HG03175 (cell line): ENCODE results near the gene STRN3.
A peak's percentile ranks its signal among the peaks of the same experiment; 100 is the strongest.

Experiments used
- ATAC-seq: cut with Tn5 transposase; IDR thresholded peaks from one replicate; pipeline ENCODE4 v1.9.1; 2021; ENCODE audit warnings: mild to moderate bottlenecking, moderate library complexity; ENCODE audit not compliant: unreplicated experiment

The STRN3 gene

DNA sequence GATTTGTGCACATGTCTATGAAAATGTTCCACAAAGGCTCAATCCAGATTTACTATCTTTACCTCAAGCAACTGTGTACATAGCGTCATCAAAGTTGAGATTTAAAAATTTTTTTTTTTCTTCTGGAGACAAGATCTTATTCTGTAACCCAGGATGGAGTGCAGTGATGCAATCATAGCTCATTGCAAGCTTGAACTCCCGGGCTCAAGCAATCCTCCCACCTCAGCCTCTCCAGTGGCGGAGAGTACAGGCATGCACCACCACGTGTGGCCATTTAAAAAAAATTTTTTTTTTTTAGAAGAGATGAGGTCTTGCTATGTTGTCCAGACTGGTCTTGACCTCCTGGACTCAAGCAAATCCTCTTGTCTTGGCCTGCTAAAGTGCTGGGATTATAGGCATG, 149.5 kb downstream of the STRN3 start:
- no peak for ATAC-seq

DNA sequence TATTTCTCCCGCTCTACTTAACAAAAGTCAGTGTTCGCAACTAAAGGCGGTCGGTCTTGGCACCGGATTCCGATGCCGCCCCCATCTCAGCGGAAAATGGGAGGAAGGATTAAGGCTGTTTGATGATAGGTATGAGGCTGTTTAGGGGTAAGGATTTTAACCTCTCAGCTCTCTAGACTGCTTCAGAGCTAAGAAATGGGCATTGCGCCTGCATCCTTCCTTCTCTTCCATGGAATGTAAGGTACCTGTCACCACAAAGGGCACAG, 150.5 kb downstream of the STRN3 start:
- ATAC-seq = no peak

DNA sequence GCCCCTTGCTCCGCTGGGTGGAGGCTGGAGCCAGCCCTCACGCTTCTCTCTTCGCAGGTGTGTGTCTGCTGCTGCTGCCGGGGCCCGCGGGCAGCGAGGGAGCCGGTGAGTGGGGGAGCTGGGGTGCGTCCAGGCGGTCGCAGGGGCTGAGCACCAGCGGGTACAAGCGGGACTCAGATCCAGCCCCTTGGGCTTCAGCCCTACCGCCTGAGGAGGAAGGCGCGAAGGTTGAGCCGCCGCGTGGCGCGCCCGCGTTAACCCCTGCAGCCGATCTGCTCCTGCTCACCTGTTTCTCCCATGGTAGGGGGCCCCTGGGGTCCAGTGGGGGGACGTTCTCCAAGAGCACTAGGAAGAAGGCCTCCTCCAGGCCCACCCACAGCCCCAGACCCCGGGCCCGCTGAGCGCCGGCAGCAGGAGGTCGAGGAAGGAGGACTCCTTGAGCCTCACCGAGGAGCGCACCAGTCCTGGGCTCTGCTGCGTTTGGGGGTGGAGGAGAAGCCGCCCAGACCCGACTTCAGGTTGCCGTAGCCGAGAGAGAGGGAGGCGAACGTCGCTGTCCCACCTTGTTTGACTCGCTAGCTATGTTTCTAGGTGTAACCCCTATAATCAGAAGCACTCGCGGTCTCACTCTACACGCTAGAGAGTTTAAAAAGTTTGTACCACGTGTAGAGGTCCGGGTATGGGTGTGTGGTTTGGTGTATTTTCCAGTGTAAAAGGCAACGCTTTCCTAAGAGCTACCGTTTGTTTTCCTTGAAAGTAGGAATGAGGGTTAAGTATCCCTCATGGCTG, 151.0 kb downstream of the STRN3 start:
- ATAC-seq = peak; percentile 36

DNA sequence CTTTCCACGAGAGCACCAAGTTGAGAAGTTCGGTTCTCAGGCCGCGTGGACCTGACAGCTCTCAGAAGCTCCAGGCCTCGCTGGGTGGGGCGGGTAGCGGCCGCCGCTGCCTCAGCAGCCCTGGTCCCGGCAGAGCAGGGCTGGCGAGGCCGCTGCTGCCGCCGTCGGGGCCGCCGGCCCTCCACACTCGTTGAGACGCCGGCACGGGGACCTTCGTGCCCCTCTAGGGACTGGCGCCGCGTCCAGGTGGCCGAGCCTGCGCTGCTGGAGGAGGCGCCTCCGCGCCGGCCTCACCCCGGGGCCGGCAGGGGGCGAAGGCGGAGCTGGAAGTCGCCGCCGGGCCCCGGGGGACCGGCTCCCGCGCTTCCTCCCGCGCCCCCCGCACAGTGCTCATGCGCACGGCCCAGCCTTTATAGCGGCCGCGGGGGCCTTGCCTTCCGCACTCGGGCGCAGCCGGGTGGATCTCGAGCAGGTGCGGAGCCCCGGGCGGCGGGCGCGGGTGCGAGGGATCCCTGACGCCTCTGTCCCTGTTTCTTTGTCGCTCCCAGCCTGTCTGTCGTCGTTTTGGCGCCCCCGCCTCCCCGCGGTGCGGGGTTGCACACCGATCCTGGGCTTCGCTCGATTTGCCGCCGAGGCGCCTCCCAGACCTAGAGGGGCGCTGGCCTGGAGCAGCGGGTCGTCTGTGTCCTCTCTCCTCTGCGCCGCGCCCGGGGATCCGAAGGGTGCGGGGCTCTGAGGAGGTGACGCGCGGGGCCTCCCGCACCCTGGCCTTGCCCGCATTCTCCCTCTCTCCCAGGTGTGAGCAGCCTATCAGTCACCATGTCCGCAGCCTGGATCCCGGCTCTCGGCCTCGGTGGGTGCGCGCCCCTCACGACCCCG, 151.8 kb downstream of the STRN3 start, which contains the start of gene COCH:
TSS of gene COCH (plus strand) at position 440 of the 879 bp plus-strand sequence. CDS start at position 820, 380 bp downstream.
- ATAC-seq = peak; percentile 76

DNA sequence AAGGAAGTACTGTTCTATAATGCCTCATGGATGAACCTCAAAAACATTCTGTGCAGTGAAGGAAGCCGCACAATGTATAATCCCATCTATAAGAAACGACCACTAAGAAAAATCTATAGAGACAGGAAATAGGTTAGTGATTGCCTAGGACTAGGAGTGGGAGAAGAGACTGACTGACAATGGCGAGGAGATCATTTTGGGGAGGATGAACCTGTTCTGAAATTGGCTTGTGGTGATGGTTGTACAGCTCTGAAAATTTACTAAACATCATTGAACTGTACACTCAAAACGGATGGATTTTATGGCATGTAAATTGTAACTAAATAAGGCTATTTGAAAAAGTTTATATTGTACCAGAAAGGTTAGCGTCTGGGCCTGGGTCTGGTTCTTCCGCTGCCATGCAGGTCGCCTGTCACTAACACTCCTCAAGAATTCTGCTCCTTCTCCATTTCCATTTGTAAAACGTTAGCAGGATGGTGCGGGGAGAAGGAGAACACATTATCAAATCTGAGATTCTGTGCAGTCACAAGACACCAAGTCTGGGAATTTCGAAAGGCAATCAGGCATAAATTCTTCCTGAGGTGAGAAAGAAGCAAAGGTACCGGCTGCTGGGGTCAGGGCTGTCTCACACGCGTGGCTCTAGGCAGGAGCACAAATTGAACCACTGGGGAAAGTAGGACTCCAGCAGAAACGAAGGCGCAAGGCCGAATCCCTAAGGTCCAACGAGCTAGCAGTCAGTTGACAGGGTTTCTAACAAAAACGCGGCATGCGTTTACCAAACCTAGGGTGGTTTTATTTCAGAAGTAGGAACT, 152.7 kb downstream of the STRN3 start:
- ATAC-seq = no peak

DNA sequence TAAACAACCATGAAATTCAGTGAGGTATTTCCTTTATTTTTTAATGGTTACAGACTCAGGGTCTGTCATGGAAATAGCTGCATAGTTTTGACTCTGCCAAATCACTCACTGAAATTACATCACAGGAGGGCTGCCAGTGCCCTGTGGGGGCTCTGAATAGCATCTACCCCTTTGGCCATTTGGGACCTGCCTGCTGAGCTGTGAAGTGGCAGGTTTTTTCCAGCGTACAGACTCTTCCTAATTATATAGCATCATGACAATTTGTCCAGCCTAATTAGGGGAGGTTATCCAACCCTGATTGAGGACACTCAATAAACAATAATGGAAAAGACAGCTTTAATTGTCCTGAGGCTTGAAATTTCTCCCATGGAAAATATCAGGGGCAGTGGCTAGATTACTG, 153.6 kb downstream of the STRN3 start:
- no peak for ATAC-seq

DNA sequence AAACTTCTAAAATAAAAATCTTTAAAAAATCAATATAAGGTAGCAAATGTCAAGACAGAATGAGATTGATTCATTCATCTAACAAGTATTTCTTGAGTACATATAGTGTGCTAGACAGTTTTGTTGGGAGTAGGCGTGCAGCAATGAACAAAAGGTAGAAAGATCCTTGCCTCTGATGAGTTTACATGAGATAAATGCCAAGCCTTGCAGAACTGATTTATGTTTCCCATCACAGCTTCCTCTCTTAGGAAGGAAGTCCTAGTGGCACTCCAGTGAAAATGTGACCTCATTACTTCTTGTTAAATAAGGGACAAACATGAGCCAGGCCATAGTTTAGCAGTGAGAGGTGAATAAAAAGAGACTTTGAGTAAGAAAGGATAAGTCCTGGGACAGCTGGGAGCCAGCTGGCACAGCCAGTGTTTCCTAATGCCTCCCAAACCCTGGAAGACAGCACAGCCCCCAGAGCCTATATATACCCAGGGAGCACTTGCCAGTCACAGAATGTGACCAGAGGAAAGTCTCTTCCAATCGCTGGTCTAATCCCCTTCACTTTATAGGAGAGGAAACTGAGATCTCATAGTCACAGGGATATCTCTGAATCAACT, 156.5 kb downstream of the STRN3 start:
- ATAC-seq = no peak

DNA sequence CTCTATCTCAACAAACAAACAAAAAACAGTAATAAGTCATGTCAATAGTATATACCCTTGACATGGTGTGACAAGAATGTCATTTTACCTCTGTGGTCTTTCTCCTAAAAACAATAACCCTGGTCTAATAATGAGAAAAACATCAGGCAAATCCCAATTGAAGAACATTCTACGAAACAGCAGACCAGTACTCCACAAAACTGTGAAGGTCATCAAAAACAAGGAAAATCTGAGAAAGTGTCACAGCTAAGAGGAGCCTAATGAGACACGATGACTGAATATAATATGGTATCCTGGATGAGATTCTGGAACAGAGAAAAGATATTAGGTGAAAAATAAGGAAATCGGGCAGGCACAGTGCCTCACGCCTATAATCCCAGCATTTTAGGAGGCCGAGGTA, 157.4 kb downstream of the STRN3 start:
- no peak for ATAC-seq

DNA sequence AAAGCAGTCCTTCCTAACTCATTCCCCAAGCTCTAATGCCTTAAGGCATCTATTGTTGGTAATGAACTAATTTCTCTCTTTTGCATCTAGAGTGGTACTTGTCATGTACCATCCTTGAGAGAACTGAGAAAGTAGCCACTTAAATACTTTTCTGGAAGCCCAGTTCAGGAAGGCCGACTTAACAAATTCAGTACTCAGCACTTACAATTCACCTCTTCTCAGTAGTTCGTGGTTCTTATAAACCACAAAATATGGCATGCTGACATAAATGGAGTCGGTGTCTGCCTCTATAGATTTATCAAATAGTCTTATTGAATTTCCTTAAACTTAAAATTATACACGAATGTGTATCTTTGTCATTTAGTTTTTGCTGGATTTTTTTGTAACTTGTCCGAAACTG, 161.2 kb downstream of the STRN3 start:
- ATAC-seq = no peak

DNA sequence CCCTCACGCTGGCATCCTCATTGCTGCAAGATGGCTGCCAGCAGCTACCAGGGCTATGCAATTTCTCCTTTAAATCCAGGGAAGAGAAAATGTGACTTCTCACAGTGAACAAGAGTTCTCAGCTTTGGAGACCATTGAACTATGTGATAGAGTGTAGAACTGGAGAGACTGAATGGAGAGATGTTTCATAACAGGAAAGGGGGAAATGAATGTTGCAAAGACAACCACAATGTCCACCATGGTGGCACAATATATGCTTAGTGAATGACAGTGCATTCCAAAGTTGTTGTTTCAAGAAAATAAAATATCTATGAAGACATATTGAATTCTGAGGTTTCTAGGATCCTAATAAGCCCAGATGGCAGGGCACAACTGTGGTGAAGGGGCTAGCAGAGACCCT, 165.0 kb downstream of the STRN3 start:
- no peak for ATAC-seq

DNA sequence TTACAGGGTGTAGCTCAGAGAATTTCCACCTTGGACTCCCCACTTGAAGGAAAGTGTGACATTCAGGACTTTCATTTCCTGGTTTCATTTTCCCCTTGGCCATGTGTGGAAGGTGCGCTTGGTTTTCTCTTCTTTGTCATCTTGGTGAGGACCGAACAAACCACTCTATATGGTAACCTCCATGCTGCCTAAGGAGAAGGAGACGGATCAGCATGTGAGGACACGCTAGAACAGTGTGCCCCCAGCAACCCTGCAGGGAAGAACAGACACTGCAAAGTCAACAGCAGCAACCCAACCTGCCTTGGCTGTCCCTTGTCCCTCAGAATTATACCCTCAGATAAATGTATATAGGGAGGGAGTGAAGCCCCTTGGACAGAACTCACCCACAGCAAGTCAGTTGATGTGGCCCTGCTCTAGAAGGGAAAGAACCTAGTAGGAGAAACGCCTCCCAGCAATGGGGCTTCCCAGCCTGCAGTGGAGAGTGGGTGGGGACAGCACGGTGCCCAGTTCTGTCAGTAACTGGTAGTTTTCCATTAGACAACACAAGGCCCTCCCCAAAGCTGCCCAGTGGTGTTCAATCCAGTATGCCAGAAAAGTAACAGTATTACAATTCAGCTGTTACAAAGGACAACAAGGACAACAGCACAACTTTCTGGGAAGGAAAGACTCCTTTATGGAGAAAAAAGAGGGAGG, 170.7 kb downstream of the STRN3 start:
- ATAC-seq = no peak

DNA sequence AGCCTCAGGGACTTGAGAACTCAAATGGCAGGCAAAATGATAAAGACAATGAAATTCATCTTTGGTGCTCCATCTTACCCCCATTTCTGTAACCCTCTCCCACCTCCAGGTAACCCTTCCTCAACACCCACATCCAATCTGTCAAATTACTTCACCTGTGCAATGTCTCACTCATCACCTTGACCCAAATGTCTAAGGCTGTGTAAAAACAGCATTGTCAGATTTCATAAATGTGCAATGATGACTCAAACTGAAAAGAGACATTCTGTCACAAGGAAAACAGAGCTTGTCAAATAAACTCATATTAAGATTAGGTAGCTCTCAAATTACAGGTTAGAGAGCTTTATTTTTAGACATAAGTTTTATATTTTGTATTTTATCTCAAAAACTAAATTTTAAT, 171.7 kb downstream of the STRN3 start:
- ATAC-seq = no peak

DNA sequence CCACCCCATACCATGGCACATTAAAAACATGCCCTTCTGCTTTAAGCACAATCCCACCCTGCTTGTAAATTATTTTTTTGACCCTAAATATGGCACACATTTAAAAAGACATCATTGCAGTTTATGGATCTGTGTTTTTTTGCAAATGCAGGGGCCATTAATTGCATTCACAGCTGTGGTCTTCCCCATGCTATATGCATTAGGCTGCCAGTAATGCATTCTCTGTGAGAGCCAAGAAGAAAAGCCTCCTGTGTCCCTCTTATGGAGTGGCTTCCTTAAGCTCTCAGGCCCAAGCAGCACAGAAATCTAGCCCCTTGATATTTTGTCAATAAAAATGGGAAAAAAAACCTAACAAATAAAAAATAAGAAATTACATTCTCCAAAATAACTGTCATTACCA, 172.2 kb downstream of the STRN3 start:
- ATAC-seq = no peak

DNA sequence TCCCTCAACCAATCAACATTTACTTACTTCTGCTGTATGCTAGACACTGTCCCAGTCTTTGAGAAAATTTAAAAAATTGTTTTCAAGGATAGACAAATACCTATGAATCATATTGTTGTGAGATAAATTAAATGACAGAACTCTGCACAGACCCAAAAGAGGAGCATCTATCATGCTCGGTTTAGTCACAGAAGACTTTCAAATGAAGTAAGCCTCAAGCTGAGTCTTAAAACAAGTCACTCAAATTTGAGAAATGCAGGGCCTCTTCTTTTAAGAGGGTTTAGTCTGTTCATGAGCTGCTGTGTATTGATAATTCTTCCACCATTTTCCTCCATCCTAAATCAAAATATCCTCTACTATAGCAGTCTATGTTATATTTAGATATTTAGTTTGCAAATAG, 176.2 kb downstream of the STRN3 start:
- no peak for ATAC-seq

DNA sequence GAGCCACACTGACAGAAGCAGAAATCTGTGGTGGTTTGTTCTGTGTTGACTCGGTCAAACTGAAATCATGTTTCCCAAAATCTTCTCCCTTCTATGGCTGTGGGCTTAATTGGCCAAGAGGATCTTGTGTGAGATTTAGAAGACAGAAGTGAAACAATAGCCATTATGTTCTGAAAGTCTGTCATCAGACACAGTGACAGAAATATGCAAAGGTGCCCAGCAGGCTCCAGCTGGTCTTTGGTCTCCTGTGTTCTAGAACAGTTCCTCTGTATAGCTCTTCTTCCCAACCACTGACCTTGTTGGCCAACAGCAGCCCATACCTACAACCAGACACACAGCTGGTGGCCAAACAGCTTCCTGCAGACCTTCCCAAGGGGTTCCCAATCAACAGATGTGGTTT, 176.8 kb downstream of the STRN3 start:
- peak; percentile 96 for ATAC-seq

DNA sequence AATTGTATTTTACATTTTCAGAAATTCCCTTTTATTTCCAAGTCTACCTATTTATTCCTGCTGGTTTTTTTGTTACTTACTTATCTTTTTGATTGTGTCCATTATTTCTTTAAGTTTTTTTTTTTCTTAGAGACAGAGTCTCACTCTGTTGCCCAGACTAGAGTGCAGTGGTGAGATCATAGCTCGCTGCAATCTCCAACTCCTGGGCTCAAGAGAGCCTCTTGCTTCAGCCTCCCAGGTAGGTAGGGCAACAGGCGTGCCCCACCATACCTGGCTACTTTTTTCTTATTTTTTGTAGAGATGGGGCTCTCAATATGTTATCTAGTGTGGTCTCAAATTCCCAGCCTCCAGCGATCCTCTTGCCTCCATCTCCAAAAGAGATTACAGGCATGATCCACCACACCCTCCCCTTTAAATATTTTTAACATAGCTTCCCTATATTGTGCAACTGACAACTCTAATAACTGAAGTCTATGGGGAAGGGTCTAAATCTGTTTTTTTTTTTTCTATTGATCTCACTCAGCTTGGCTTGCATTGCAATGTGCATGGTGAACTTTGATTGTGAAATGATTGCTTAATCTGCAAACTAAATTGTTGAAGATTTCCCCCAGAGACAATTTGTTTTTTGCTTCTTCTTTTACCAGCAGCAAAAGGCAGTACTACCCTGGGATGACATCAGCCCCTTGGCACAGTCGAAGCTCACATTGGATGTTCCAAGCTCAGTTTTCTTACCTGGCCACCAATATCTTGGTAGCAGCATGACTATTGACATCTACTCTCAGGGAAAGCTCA, 177.5 kb downstream of the STRN3 start:
- no peak for ATAC-seq
